HEK293T (cell line): ENCODE data around the gene LTK.
A peak's percentile ranks its signal among the peaks of the same experiment; 100 is the strongest.

ENCODE experiments used
- CTCF ChIA-PET: fragments of 350-600 bp; formaldehyde crosslinking; extraction: SDS; loops from one replicate; lab custom pipeline; 2021; ENCODE audit warnings: antibody characterized with exemption, inconsistent platforms; lab: Yijun Ruan, JAX
- POLR2A ChIA-PET: fragments of 350-600 bp; formaldehyde crosslinking; extraction: SDS; loops from one replicate; lab custom pipeline; 2020; ENCODE audit warnings: antibody characterized with exemption, inconsistent platforms; lab: Yijun Ruan, JAX
- DNase-seq: peaks from one replicate; pipeline ENCODE4 v3.0.0; 2012; ENCODE audit warnings: mixed read lengths; ENCODE audit errors: extremely low spot score
- ARNT ChIP-seq: fragments of 450-650 bp; IDR thresholded peaks from 2 replicates; pipeline ENCODE4 v1.6.1; 2017; ENCODE audit warnings: mild to moderate bottlenecking
- BHLHE40 ChIP-seq: fragments of 450-650 bp; IDR thresholded peaks from 2 replicates; pipeline ENCODE4 v1.6.1; 2016; ENCODE audit warnings: mild to moderate bottlenecking, moderate library complexity, borderline replicate concordance
- CTBP1 ChIP-seq: fragments of 450-650 bp; IDR thresholded peaks from 2 replicates; pipeline ENCODE4 v1.6.1; 2016; ENCODE audit warnings: borderline replicate concordance
- ELF4 ChIP-seq: fragments of 450-650 bp; IDR thresholded peaks from 2 replicates; pipeline ENCODE4 v1.6.1; 2017; ENCODE audit warnings: antibody characterized with exemption
- FOXA1 ChIP-seq: fragments of 450-650 bp; IDR thresholded peaks from 2 replicates; pipeline ENCODE4 v1.6.1; 2016; ENCODE audit warnings: mild to moderate bottlenecking
- FOXK2 ChIP-seq: fragments of 450-650 bp; IDR thresholded peaks from 2 replicates; pipeline ENCODE4 v1.6.1; 2016; ENCODE audit warnings: mild to moderate bottlenecking
- FOXM1 ChIP-seq: fragments of 450-650 bp; IDR thresholded peaks from 2 replicates; pipeline ENCODE4 v1.6.1; 2017; ENCODE audit warnings: mild to moderate bottlenecking, borderline replicate concordance
- HDGF ChIP-seq: fragments of 450-650 bp; IDR thresholded peaks from 2 replicates; pipeline ENCODE4 v1.6.1; 2017; ENCODE audit warnings: antibody characterized with exemption, borderline replicate concordance
- L3MBTL2 ChIP-seq: fragments of 450-650 bp; conservative IDR thresholded peaks from 2 replicates; pipeline ENCODE4 v1.6.1; 2016; ENCODE audit warnings: mild to moderate bottlenecking
- LEF1 ChIP-seq: fragments of 450-650 bp; IDR thresholded peaks from 2 replicates; pipeline ENCODE4 v1.6.1; 2017; ENCODE audit warnings: mild to moderate bottlenecking, borderline replicate concordance
- NFRKB ChIP-seq: fragments of 450-650 bp; IDR thresholded peaks from 2 replicates; pipeline ENCODE4 v1.6.1; 2016; ENCODE audit warnings: mild to moderate bottlenecking, moderate library complexity
- PKNOX1 ChIP-seq: fragments of 450-650 bp; IDR thresholded peaks from 2 replicates; pipeline ENCODE4 v1.6.1; 2016
- SP1 ChIP-seq: fragments of 450-650 bp; IDR thresholded peaks from 2 replicates; pipeline ENCODE4 v1.6.1; 2017
- SUZ12 ChIP-seq: fragments of 450-650 bp; IDR thresholded peaks from 2 replicates; pipeline ENCODE4 v1.6.1; 2016; ENCODE audit warnings: mild to moderate bottlenecking
- TARDBP ChIP-seq: fragments of 450-650 bp; IDR thresholded peaks from 2 replicates; pipeline ENCODE4 v1.6.1; 2016
- ZNF384 ChIP-seq: fragments of 450-650 bp; IDR thresholded peaks from 2 replicates; pipeline ENCODE4 v1.6.1; 2016

The LTK gene

GRCh38 chr15:41554343-41554742 is 40.7 kb upstream of the LTK start:
- ChIA-PET CTCF (no interaction called here), POLR2A (no interaction called here)
- no peak for TF ChIP-seq ELF4
- no peak for TF ChIP-seq PKNOX1
- TF ChIP-seq ZNF384, result no peak
- no peak for TF ChIP-seq FOXM1
- TF ChIP-seq BHLHE40, result no peak
- TF ChIP-seq CTBP1, result no peak
- no peak for TF ChIP-seq NFRKB
- TF ChIP-seq SUZ12, result no peak
- TF ChIP-seq LEF1, result no peak
- TF ChIP-seq HDGF, result no peak
- no peak for TF ChIP-seq TARDBP
- no peak for TF ChIP-seq FOXK2
- TF ChIP-seq FOXA1, result no peak
- TF ChIP-seq L3MBTL2, result no peak
- DNase-seq, result no peak

GRCh38 chr15:41553731-41554130 is 40.1 kb upstream of the LTK start:
- CTCF ChIA-PET, result no interaction called here
- POLR2A ChIA-PET, result no interaction called here
- TF ChIP-seq BHLHE40 (no peak), FOXA1 (no peak), PKNOX1 (no peak), NFRKB (no peak), FOXK2 (no peak), FOXM1 (no peak), ELF4 (no peak), ZNF384 (no peak)
- DNase-seq, result no peak

GRCh38 chr15:41550066-41550775 is 36.6 kb upstream of the LTK start:
- TF ChIP-seq ZNF384 (0 out of 2 replicates have a peak, but pooled peaks have one; percentile 18), PKNOX1 (no peak)
- ChIA-PET POLR2A (no interaction called here), CTCF (no interaction called here)
- DNase-seq, result no peak

GRCh38 chr15:41546851-41547786 is 33.5 kb upstream of the LTK start:
- no peak for DNase-seq
- CTCF ChIA-PET, result interaction anchor here (1.4 kb wide), 1 partner anchor 11 kb away, joined by 3 read pairs; no protein-coding TSS in a partner anchor
- TF ChIP-seq FOXA1 (no peak), NFRKB (no peak), FOXK2 (no peak), BHLHE40 (no peak), LEF1 (no peak), ELF4 (no peak)
- POLR2A ChIA-PET, result interaction anchor here (1.1 kb wide), 1 partner anchor 10 kb away, joined by 3 read pairs; no protein-coding TSS in a partner anchor

- TF ChIP-seq HDGF, result no peak
- no peak for TF ChIP-seq ARNT
- no peak for TF ChIP-seq L3MBTL2
- TF ChIP-seq FOXK2, result no peak
- TF ChIP-seq ELF4, result no peak
- TF ChIP-seq NFRKB, result no peak
- no peak for TF ChIP-seq TARDBP
- no peak for TF ChIP-seq FOXM1
- TF ChIP-seq SUZ12, result no peak
- TF ChIP-seq BHLHE40, result no peak
- TF ChIP-seq CTBP1, result no peak
- TF ChIP-seq LEF1, result no peak
- no peak for TF ChIP-seq ZNF384
- TF ChIP-seq SP1, result no peak
- no peak for TF ChIP-seq PKNOX1
- TF ChIP-seq FOXA1, result no peak
- DNase-seq, result no peak
- CTCF ChIA-PET, result interaction anchor here (0.6 kb wide), 2 partner anchors 11 to 80 kb away, joined by 3 to 4 read pairs; no protein-coding TSS in a partner anchor
- POLR2A ChIA-PET, result interaction anchor here (0.8 to 1.7 kb wide), 3 partner anchors 13 to 27 kb away, joined by 3 to 4 read pairs (median 3); no protein-coding TSS in a partner anchor
Observed at GRCh38 chr15:41545218-41545617, 31.6 kb upstream of the LTK start.
